ENCODE results near the gene SPATA31D4.
"Not testable (repeated sequence)": the region's sequence is repeated elsewhere in the genome, so short reads cannot be mapped to it uniquely, and the experiment has no call there.

Gene SPATA31D4

GRCh38 chr9:81928305-81928704, at the start of gene SPATA31D4:
Gene SPATA31D4 (plus strand): TSS chr9:81928428. CDS start chr9:81928514, 86 bp downstream.
- DNase-seq (ENCODE audit: low read depth in 2 of 2): not testable (repeated sequence)

- DNase-seq (ENCODE audit: low read depth in 2 of 2): no peak
Observed at GRCh38 chr9:81878530-81878929, 49.7 kb upstream of the SPATA31D4 start.

GRCh38 chr9:81879501-81879916, 48.7 kb upstream of the SPATA31D4 start:
- no peak for DNase-seq (ENCODE audit: low read depth in 2 of 2)

DNA sequence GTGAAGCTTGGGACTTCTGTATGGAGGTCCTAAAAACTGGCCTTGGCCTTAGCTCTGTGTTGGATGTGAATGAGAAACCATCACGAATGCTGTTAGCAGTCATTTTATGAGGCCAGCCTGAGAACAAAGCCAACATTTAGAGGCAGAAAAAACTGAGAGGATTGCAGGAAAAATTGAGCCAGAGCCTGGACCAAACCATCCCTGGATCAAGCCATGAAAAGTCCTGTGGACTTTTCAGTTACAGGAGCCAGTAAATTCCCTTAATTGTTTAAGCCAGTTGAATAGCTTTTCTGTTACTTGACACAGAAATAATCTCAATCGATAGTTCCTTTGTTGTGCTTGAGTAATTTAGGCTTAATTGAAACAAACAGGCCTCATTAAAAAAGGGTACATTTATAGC, 42.6 kb upstream of the SPATA31D4 start:
- no peak for DNase-seq (ENCODE audit: low read depth in 2 of 2)

DNA sequence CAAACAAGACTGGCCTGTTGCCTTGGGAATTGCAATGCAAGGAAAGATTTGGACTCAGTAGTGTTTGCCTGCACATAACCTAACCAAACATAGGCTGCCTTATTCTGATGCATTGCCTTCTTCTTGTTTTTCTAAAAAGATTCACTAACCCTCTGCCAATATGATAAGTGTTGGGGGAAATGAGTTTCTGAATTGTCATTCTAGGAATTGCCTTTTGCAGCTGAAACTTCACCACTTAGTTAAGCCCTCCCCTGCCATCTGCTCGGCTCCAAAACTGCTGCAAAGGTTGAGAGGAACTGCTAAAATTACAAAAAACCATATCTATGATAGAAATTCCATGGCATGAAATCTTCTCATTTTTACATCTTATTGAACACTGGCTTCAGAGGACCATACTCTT, 41.6 kb upstream of the SPATA31D4 start:
- DNase-seq (ENCODE audit: low read depth in 2 of 2): no peak

DNA sequence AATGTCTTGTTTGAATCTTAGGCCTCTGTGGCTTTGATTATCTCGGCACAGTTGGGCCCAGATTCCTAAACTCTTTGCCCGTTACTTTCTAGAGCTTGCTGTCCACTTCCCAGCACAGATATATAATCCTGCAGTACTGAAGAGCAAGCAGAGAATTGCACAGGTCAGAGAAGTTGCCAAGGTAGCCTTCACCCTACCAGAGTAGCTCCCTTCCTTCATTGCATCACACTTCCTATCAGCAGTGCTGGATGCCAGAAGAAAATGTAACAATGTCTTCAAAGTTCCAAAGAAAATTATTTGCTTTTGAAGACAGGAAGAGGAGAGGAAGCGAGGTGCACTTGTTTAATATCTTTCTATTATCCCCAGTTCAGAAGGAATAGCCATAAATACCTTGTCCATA, 38.1 kb upstream of the SPATA31D4 start:
- no peak for DNase-seq (ENCODE audit: low read depth in 2 of 2)

- DNase-seq (ENCODE audit: low read depth in 2 of 2): no peak
Observed at GRCh38 chr9:81892440-81892839, 35.8 kb upstream of the SPATA31D4 start.

DNA sequence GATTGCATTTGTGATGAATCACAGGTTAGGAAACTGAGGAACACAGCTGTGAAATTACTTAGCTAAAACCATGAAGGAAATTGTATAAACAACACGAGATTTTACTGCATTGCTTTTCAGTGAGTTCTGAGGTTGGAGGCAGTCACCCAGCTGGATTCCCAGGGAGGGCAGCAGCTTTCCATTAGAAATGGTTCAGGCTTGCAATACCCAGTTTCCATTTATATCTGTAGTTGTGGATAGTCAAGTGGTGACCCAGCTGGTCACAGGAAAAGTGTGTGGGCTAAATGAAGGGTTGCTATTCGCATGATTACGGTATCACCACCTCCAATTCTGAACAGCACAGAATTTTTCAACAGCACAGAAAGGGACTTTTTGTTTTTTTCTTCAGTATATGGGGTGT, 34.3 kb upstream of the SPATA31D4 start:
- DNase-seq (ENCODE audit: low read depth in 2 of 2): no peak

GRCh38 chr9:81894891-81895290, 33.3 kb upstream of the SPATA31D4 start:
- no peak for DNase-seq (ENCODE audit: low read depth in 2 of 2)

GRCh38 chr9:81896070-81896469, 32.2 kb upstream of the SPATA31D4 start:
- DNase-seq (ENCODE audit: low read depth in 2 of 2): no peak

GRCh38 chr9:81898851-81899250, 29.4 kb upstream of the SPATA31D4 start:
- no peak for DNase-seq (ENCODE audit: low read depth in 2 of 2)

DNA sequence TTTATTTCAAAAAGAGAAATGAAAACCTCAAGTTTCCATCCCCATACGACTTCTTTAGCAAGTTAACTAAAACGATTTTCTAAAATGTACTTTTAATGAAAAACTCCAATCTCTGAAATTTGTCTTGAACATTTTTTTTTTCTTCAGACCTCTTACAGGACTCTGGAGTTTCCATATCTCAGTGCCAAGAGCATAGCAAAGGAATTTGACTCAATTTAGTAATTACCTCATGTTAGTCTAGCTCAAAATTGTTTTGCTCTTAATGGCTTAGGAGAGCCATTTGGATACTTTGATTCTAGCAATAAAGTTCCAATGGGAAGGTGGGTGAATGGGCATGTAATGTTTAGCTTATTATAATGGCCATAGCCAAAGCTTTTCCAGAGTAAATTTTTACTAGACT, 26.0 kb upstream of the SPATA31D4 start:
- DNase-seq (ENCODE audit: low read depth in 2 of 2): no peak

- DNase-seq (ENCODE audit: low read depth in 2 of 2): no peak
Observed at GRCh38 chr9:81902626-81903025, 25.6 kb upstream of the SPATA31D4 start.

DNA sequence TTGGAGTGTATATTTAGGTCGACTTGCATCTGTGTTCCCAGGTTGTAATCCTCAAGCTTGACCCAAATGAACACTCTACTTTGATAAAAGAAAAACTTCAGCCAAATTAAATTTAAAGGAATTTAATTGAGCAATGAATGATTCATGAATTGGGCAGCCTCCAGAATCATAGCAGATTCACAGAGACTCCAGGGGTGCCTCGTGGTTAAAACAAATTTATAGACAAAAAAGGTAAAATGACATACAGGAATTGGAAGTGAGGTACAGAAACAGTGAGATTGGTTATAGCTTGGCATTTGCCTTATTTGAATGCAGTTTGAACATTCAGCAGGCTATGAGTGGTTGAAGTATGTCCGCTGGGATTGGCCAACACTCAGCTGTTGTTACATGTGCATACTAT, 21.6 kb upstream of the SPATA31D4 start:
- DNase-seq (ENCODE audit: low read depth in 2 of 2): no peak

DNA sequence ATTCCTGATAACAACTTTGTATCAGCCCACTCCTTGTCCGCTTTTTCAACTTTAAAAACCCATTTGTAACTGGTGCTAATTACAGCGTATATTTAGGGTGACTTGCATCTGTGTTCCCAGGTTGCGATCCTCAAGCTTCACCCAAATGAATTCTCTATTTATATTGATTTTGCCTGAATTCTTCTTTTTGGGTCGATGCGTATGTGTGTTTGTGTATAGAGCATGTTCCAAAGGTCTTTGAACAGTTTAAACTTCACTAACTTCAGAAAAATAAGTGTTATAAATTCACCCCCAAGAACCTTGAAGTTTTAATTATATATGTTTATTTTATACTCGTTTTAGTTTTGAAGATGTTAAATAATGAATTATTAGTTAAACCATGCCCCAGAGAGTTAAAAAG, 16.1 kb upstream of the SPATA31D4 start:
- no peak for DNase-seq (ENCODE audit: low read depth in 2 of 2)

DNA sequence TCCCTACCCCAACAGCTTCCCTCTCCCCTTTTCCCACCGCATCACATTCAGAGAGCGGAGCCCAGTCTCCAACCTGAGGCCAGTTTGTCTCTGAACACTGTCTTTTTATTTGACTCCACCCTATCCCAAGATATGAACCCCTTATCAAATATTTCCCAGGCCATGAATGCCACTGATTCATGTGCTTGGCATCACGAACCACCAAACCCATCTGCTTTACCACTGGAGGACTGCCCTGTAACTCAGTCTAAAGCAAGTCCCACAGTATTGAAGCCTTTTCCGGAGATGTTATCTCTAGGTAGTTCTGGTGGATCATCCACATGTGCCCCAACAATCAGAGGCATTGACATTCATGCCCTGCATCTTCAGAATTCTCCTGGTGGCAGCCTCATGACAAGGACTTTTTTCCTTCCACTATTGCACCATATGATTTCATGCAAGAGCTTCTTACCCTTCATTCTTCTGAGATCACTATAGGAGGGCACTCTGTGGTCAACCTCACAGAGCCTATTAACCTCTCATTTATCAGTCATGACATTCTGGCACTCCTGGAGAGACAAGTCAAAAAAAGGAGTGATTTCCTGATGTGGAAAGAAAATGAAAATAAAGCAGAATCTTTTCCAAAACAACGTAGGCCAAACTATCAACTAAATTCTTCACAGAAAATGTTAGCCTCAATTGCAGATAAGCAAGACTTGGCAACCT, 12.3 kb upstream of the SPATA31D4 start:
- DNase-seq (ENCODE audit: low read depth in 2 of 2): no peak

- DNase-seq (ENCODE audit: low read depth in 2 of 2): not testable (repeated sequence)
Observed at GRCh38 chr9:81918507-81918906, 9.7 kb upstream of the SPATA31D4 start.

DNA sequence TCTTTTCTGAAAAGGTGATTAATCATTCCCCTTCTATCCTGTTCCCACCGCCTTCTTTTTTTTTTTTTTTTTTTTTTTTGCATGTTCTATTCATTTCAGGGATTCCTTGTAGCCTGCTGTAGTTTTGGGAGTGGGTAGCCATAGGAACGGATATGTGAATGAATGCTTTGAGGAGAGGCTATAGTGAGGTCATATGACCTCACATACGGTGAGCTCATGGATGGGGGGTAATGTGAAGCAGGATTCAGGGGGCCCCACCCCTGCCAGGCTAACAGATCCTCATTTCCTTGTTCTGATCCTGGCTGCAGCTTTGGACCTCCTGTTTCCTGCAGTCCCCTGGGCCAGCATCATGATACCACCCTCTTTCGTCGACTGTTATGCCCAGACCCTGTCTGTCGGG, 1.9 kb downstream of the SPATA31D4 start:
- DNase-seq (ENCODE audit: low read depth in 2 of 2): not testable (repeated sequence)

DNA sequence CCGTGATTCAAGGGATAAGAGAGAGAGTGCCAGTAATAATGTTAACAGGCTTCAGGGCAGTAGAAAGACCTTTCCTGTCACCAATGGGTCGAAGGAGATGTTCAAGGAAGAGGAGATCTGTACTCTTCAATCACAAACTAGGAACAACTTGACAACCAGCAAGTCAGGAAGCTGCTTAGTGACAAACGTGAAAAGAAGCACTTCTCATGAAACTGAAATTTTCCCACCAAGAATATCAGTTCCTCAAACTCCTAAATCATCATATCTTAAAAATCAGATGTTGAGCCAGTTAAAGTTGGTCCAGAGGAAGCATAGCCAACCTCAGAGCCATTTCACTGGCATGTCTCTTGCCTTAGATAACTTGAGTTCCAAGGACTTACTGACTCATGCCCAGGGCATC, 5.3 kb downstream of the SPATA31D4 start:
- DNase-seq (ENCODE audit: low read depth in 2 of 2): not testable (repeated sequence)

GRCh38 chr9:81943393-81943792, 15.2 kb downstream of the SPATA31D4 start, which contains the start of gene SPATA31D3:
Gene SPATA31D3 (plus strand): TSS chr9:81943500. CDS start chr9:81943586, 86 bp downstream.
- DNase-seq (ENCODE audit: low read depth in 2 of 2): not testable (repeated sequence)

- DNase-seq (ENCODE audit: low read depth in 2 of 2): not testable (repeated sequence)
Observed at GRCh38 chr9:81948650-81949049, 20.4 kb downstream of the SPATA31D4 start.

GRCh38 chr9:81953096-81953495, 24.9 kb downstream of the SPATA31D4 start:
- no peak for DNase-seq (ENCODE audit: low read depth in 2 of 2)

GRCh38 chr9:81955625-81956024, 27.4 kb downstream of the SPATA31D4 start:
- no peak for DNase-seq (ENCODE audit: low read depth in 2 of 2)
